GM12865 (cell line): ENCODE data around the gene PTPN6.
A peak's percentile ranks its signal among the peaks of the same experiment; 100 is the strongest.

Experiments used
- DNase-seq: peaks from one replicate; pipeline ENCODE4 v3.0.0; 2010; ENCODE audit warnings: low read depth
- H3K4me3 ChIP-seq: 2 replicates; pipeline ENCODE4 v1.5.1; 2011; ENCODE audit warnings: mild to moderate bottlenecking, low read depth, low read length, control low read depth
- CTCF ChIP-seq: IDR thresholded peaks from 2 replicates; pipeline ENCODE4 v1.5.1; 2011; ENCODE audit warnings: low read length, control low read depth, low read depth, inconsistent platforms; ENCODE audit not compliant: insufficient read depth; ENCODE audit errors: missing control alignments

Gene PTPN6

GRCh38 chr12:6943722-6944380 lies 7.3 kb upstream of the PTPN6 start, which contains the start of the genes C12orf57 and RNU7-1:
TSS of gene C12orf57 (plus strand) at chr12:6944022. CDS start at chr12:6944122, 100 bp downstream.
TSS of gene RNU7-1 (plus strand) at chr12:6943816.
- H3K4me3 ChIP-seq, result peak within 1 kb of the TSS; percentile 72
- DNase-seq, result peak; percentile 97
- no peak for TF ChIP-seq CTCF

GRCh38 chr12:6944381-6945186 lies 6.6 kb upstream of the PTPN6 start:
- TF ChIP-seq CTCF, result peak; percentile 86
- peak; percentile 97 for DNase-seq

GRCh38 chr12:6945613-6946012 lies 5.5 kb upstream of the PTPN6 start:
- no peak for TF ChIP-seq CTCF
- H3K4me3 ChIP-seq, result peak overlapping the region; percentile 72
- no peak for DNase-seq

More at GRCh38 chr12:6944381-6945186, 6.6 kb upstream of the PTPN6 start:
- peak overlapping the region; percentile 72 for H3K4me3 ChIP-seq

GRCh38 chr12:6946033-6946919 lies 4.9 kb upstream of the PTPN6 start:
- H3K4me3 ChIP-seq, result peak overlapping the region; percentile 72
- TF ChIP-seq CTCF, result no peak
- peak; percentile 93 for DNase-seq

GRCh38 chr12:6946920-6947374 lies 4.2 kb upstream of the PTPN6 start:
- H3K4me3 ChIP-seq, result peak overlapping the region; percentile 72
- TF ChIP-seq CTCF, result no peak
- no peak for DNase-seq

- no peak for TF ChIP-seq CTCF
- no peak for DNase-seq
- H3K4me3 ChIP-seq, result peak overlapping the region; percentile 72
Observed at GRCh38 chr12:6947615-6948014, 3.5 kb upstream of the PTPN6 start.
